AG09309 (cell line): Measurements from ENCODE around the gene LRRC41.
"Not testable (repeated sequence)": the region's sequence is repeated elsewhere in the genome, so short reads cannot be mapped to it uniquely, and the experiment has no call there.

Experiments used
- DNase-seq: peaks from one replicate; pipeline ENCODE4 v3.0.0-alpha.2; 2010; ENCODE audit warnings: low read depth
- H3K4me3 ChIP-seq: 2 replicates; pipeline ENCODE4 v1.5.1; 2011; ENCODE audit warnings: mild to moderate bottlenecking, low read depth, low read length, moderate library complexity; ENCODE audit not compliant: control insufficient read depth
- TF ChIP-seq, protein P1 (sequence below): IDR thresholded peaks from 2 replicates; pipeline ENCODE4 v1.5.1; 2011; ENCODE audit warnings: mild to moderate bottlenecking, low read depth, low read length, inconsistent platforms; ENCODE audit not compliant: insufficient read depth, control insufficient read depth; ENCODE audit errors: missing control alignments

LRRC41 gene

DNA sequence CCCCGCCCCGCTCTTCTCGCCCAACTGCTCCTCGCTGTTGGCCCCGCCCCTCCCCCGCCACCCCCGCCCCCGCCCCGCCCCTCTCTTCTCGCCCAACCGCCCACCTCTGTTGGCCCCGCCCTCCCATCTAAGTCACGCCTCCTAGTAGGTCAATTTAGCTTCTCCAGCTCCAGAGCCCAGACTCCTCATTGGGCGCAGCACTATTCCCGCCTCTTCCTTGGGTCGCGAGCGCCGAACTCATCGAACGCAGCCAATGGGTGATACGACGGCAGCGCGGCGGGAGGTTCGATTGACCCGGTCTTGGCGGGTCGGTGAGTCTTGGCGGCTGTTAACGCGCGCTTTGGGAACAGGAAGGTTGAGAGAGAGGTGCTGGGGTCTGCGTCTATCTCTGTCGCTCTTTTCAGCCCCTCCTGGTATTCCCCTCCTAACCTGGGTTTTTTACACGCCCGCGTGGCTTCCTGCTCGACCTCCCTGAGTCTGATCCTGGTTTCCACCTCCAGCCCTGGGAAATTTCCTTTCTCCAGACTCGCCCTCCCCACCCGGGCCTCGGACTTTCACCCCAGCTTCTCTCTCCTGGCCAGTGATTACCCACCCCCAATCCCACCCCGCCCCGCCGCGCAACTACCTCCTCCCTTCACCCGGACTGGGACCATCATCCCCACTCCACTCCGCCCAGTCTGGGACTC lies 55.8 kb downstream of the LRRC41 start, which contains the start of gene RAD54L:
Gene RAD54L, plus strand, starts transcription at position 328 of the 686 bp plus-strand sequence. CDS start 643 bp downstream, outside the sequence.
- TF ChIP-seq, protein P1, sequence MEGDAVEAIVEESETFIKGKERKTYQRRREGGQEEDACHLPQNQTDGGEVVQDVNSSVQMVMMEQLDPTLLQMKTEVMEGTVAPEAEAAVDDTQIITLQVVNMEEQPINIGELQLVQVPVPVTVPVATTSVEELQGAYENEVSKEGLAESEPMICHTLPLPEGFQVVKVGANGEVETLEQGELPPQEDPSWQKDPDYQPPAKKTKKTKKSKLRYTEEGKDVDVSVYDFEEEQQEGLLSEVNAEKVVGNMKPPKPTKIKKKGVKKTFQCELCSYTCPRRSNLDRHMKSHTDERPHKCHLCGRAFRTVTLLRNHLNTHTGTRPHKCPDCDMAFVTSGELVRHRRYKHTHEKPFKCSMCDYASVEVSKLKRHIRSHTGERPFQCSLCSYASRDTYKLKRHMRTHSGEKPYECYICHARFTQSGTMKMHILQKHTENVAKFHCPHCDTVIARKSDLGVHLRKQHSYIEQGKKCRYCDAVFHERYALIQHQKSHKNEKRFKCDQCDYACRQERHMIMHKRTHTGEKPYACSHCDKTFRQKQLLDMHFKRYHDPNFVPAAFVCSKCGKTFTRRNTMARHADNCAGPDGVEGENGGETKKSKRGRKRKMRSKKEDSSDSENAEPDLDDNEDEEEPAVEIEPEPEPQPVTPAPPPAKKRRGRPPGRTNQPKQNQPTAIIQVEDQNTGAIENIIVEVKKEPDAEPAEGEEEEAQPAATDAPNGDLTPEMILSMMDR: no peak
- DNase-seq: peak; percentile 97
- peak within 1 kb of the TSS; percentile 78 for H3K4me3 ChIP-seq

DNA sequence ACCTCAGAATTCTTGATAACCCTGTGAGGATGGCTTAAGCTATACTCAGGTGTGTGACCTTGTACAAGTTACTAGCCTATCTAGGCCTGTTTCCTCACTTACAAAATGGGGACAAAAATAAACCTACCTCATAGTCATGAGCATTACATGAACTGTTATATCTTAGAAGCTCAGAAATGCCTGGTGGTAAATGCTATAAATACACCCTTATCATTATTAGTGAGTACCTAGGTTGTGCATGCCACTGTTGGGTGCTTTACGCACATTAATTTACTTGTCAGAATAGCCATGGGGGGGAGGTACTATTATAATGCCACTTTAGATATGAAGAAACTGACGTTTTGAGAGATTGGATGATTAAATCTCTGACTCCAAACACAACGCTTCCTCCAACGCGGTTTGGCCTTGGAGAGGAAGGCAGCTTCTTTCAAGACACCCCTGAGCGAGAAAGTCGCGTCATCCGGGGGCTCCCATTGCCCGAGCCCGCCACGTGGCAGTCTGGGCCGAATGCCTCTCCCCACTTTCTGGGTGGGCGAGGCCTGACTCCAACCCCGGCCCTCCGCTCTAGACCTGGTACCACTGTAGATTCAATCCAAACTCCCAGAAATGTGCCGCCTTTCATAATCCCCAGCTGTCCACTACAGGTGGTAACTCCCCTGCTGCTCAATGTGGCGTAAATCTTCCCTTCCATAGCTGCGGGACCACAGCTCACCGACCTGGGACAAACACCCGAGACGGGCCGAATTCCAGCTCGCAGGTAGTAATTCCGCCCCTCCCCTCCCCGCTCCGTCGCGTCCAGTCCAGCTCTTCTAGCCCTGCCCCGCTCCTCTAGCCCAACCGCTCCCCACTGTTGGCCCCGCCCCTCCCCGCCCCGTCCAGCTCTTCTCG lies 56.6 kb downstream of the LRRC41 start:
- no peak for DNase-seq
- TF ChIP-seq, protein P1: no peak
- peak overlapping the region; percentile 74 for H3K4me3 ChIP-seq

DNA sequence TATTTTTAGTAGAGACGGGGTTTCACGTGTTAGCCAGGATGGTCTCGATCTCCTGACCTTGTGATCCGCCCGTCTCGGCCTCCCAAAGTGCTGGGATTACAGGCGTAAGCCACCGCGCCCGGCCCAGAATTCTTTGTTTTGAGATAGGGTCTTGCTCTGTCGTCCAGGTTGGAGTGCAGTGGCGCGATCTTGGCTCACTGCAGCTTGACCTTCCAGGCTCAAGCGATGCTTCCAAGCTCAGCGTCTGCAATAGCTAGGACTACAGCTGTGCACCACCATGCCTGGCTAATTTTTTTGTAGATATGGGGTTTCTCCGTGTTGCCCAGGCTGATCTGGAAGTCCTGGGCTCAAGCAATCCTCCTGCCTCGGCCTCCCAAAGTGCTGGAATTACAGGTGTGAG lies 57.3 kb downstream of the LRRC41 start:
- not testable (repeated sequence) for H3K4me3 ChIP-seq, DNase-seq

DNA sequence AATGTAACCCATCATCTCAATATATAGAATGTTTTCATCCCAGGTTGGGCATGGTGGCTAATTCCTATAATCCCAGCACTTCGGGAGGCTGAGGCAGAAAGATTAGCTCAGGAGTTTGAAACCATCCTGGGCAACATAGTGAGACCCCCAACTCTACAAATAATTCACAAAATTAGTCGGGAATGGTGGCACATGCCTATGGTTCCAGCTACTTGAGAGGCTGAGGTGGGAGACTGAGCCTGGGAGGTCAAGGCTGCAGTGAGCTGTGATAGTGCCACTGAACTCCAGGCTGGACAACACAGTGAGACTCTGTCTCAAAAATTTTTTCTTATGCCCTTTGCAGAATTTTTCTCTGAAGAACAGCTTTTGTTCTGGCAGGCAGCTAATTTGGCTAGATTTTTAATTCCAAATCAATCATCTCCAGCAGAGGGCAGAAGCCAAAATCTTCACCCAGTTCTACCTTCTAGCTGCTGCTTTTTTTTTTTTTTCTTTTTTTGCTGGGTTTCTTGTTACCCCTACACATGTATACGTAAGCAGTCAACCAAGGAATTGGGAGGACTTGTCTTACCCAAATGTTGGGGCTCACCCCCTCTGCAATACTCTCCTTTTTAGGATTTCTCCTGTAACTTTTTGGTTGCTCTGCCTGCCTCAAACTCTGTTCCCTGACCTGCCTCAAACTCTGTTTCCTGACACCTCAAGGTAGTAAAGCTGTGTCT lies 58.6 kb downstream of the LRRC41 start:
- no peak for DNase-seq
- no peak overlapping the region for H3K4me3 ChIP-seq
- TF ChIP-seq, protein P1: peak; percentile 56

DNA sequence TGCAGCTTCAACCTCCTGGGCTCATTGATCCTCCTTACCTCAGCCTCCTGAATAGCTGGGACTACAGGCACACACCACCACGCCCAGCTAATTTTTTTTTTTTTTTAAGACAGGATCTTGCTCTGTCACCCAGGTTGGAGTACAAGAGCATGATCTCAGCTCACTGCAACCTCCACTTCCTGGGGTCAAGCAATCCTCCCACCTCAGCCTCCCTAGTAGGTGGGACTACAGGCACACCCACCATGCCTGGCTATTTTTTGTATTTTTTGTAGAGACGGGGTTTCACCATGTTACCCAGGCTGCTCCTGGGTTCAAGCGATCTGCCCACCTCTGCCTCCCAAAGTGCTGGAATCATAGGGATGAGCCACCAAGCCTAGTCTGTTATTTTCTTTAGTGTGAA lies 59.6 kb downstream of the LRRC41 start:
- not testable (repeated sequence) for DNase-seq, H3K4me3 ChIP-seq

DNA sequence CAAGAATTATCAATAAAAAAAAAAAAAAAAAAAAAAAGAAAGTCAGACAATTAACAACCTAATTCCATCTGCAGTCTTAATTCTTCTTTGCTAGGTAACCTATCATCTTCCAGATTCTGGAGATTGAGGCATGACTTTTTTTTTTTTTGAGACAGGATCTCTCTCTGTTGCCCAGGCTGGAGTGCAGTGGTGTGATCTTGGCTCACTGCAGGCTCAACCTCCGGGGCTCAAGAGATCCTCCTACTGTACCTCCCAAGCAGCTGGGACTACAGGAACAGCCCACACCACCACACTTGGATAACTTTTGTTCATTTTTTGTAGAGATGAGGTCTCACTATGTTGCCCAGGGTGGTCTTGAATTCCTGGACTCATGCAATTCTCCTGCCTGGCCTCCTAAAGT lies 60.5 kb downstream of the LRRC41 start:
- no peak for DNase-seq
- no peak overlapping the region for H3K4me3 ChIP-seq
- TF ChIP-seq, protein P1: no peak

DNA sequence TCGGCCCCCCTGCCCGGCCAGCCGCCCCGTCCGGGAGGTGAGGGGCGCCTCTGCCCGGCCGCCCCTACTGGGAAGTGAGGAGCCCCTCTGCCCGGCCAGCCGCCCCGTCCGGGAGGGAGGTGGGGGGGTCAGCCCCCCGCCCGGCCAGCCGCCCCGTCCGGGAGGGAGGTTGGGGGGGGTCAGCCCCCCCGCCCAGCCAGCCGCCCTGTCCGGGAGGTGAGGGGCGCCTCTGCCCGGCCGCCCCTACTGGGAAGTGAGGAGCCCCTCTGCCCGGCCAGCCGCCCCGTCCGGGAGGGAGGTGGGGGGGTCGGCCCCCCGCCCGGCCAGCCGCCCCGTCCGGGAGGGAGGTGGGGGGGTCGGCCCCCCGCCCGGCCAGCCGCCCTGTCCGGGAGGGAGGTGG lies 61.7 kb downstream of the LRRC41 start:
- DNase-seq, H3K4me3 ChIP-seq: not testable (repeated sequence)

DNA sequence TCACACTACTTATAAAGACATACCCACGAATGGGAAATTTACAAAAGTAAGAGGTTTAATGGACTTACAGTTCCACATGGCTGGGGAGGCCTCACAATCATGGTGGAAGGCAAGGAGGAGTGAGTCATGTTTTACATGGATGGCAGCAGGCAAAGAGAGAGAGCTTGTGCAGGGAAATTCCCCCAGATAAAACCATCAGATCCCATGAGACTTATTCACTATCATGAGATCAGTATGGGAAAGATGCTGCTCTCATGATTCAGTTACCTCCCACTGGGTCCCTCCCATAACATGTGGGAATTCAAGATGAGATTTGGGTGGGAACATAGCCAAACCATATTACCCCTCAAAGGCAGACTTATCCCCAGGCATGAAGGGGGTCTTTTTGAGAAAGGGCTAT lies 64.6 kb downstream of the LRRC41 start:
- H3K4me3 ChIP-seq: not testable (repeated sequence)
- DNase-seq: peak; percentile 35
